Measurements from ENCODE around the gene GSTM3. TPM values are rescaled to one million over a fixed set of nuclear protein-coding genes. Genes with fewer than 3 reads are reported as not detected.

Gene GSTM3
- polyA plus RNA-seq, 1 donor (not counting 4 experiments of a cell fraction or from before 2014, with no cell fraction given), result 113 TPM

GRCh38 chr1:109783436-109783835 is 42.6 kb upstream of the GSTM3 start:
- no peak overlapping the region for H3K4me3 ChIP-seq (ENCODE audit: control insufficient read depth in 2 of 3, extremely low read depth in 1 of 3, insufficient read depth in 2 of 3, low read depth in 1 of 3, low read length in 3 of 3)
- no peak overlapping the region for H3K27ac ChIP-seq (ENCODE audit: control insufficient read depth, insufficient read depth, low read length)
- DNase-seq (ENCODE audit: low read depth, low spot score) (no peak), FAIRE-seq (peak; percentile 87)
- TF ChIP-seq, protein P1, sequence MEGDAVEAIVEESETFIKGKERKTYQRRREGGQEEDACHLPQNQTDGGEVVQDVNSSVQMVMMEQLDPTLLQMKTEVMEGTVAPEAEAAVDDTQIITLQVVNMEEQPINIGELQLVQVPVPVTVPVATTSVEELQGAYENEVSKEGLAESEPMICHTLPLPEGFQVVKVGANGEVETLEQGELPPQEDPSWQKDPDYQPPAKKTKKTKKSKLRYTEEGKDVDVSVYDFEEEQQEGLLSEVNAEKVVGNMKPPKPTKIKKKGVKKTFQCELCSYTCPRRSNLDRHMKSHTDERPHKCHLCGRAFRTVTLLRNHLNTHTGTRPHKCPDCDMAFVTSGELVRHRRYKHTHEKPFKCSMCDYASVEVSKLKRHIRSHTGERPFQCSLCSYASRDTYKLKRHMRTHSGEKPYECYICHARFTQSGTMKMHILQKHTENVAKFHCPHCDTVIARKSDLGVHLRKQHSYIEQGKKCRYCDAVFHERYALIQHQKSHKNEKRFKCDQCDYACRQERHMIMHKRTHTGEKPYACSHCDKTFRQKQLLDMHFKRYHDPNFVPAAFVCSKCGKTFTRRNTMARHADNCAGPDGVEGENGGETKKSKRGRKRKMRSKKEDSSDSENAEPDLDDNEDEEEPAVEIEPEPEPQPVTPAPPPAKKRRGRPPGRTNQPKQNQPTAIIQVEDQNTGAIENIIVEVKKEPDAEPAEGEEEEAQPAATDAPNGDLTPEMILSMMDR (optimal IDR thresholded peaks at IDR 0.05 in 1 of 3, IDR thresholded peaks at IDR 0.05 in 1 of 3, conservative IDR thresholded peaks at IDR 0.05 in 1 of 3; ENCODE audit: extremely low read depth in 1 of 3, insufficient read depth in 2 of 3, low read length in 3 of 3), result no peak
- no peak for TF ChIP-seq EZH2 (IDR thresholded peaks at IDR 0.05; ENCODE audit: low read length)
- no peaks in the 10 kb centered on the region for H4K20me1 ChIP-seq (ENCODE audit: control insufficient read depth, extremely low read depth, insufficient read depth, low read length)
- H3K79me2 ChIP-seq (ENCODE audit: control insufficient read depth, insufficient read depth, low read length), result no peaks in the 10 kb centered on the region
- no peaks in the 10 kb centered on the region for H3K9me1 ChIP-seq (ENCODE audit: control insufficient read depth, extremely low read depth, insufficient read depth, low read length)
- no peaks in the 10 kb centered on the region for H3K36me3 ChIP-seq (ENCODE audit: control insufficient read depth in 2 of 2, extremely low read depth in 1 of 2, insufficient read depth in 2 of 2, low read length in 2 of 2)
- H3K9me3 ChIP-seq (ENCODE audit: control insufficient read depth, low read depth, low read length), result no peaks in the 10 kb centered on the region
- peak overlapping the region; percentile 51 for H3K4me2 ChIP-seq (ENCODE audit: control insufficient read depth, extremely low read depth, insufficient read depth, low read depth, low read length)
- H3K4me1 ChIP-seq (ENCODE audit: control insufficient read depth, extremely low read depth, insufficient read depth, low read length), result peaks cover 25% of the 10 kb centered on the region
- H2AFZ ChIP-seq (ENCODE audit: control insufficient read depth, low read length), result peak overlapping the region; percentile 52
- H3K9ac ChIP-seq (ENCODE audit: control insufficient read depth, extremely low read depth, insufficient read depth, low read length), result no peak overlapping the region
- dilution Hi-C loops (cut with MboI; ENCODE audit: extremely low pct_ligation_motif_present, low sequenced_read_pairs), result no loop called here
- H3K27me3 ChIP-seq (ENCODE audit: control insufficient read depth, extremely low read depth, insufficient read depth, low read length), result no peaks in the 10 kb centered on the region

- H3K4me1 ChIP-seq (ENCODE audit: control insufficient read depth, extremely low read depth, insufficient read depth, low read length), result peaks cover 25% of the 10 kb centered on the region
- H2AFZ ChIP-seq (ENCODE audit: control insufficient read depth, low read length), result no peak overlapping the region
- H3K9ac ChIP-seq (ENCODE audit: control insufficient read depth, extremely low read depth, insufficient read depth, low read length), result no peak overlapping the region
These were observed 42.1 kb upstream of the GSTM3 start for GRCh38 chr1:109782927-109783326.

More at GRCh38 chr1:109782927-109783326, 42.1 kb upstream of the GSTM3 start:
- DNase-seq (ENCODE audit: low read depth, low spot score) (no peak), FAIRE-seq (no peak)
- TF ChIP-seq, protein P1 (optimal IDR thresholded peaks at IDR 0.05 in 1 of 3, IDR thresholded peaks at IDR 0.05 in 1 of 3, conservative IDR thresholded peaks at IDR 0.05 in 1 of 3; ENCODE audit: extremely low read depth in 1 of 3, insufficient read depth in 2 of 3, low read length in 3 of 3), result no peak
- H3K27me3 ChIP-seq (ENCODE audit: control insufficient read depth, extremely low read depth, insufficient read depth, low read length), result no peaks in the 10 kb centered on the region
- H4K20me1 ChIP-seq (ENCODE audit: control insufficient read depth, extremely low read depth, insufficient read depth, low read length), result no peaks in the 10 kb centered on the region
- dilution Hi-C loops (cut with MboI; ENCODE audit: extremely low pct_ligation_motif_present, low sequenced_read_pairs), result no loop called here
- H3K4me3 ChIP-seq (ENCODE audit: control insufficient read depth in 2 of 3, extremely low read depth in 1 of 3, insufficient read depth in 2 of 3, low read depth in 1 of 3, low read length in 3 of 3), result no peak overlapping the region
- H3K79me2 ChIP-seq (ENCODE audit: control insufficient read depth, insufficient read depth, low read length), result no peaks in the 10 kb centered on the region
- H3K9me3 ChIP-seq (ENCODE audit: control insufficient read depth, low read depth, low read length), result no peaks in the 10 kb centered on the region
- no peaks in the 10 kb centered on the region for H3K36me3 ChIP-seq (ENCODE audit: control insufficient read depth in 2 of 2, extremely low read depth in 1 of 2, insufficient read depth in 2 of 2, low read length in 2 of 2)
- H3K9me1 ChIP-seq (ENCODE audit: control insufficient read depth, extremely low read depth, insufficient read depth, low read length), result no peaks in the 10 kb centered on the region
- peak overlapping the region; percentile 51 for H3K4me2 ChIP-seq (ENCODE audit: control insufficient read depth, extremely low read depth, insufficient read depth, low read depth, low read length)
- H3K27ac ChIP-seq (ENCODE audit: control insufficient read depth, insufficient read depth, low read length), result no peak overlapping the region

Data from keratinocyte (primary cell).